K562 (cell line): ENCODE data around the gene IGSF23. TPM values are rescaled to one million over a fixed set of nuclear protein-coding genes. Genes with fewer than 3 reads are reported as not detected.

ENCODE experiments used
- BRF2 ChIP-seq: IDR thresholded peaks from 3 replicates; pipeline ENCODE4 v1.6.1; 2011; ENCODE audit warnings: borderline replicate concordance, mild to moderate bottlenecking; ENCODE audit not compliant: insufficient read length, insufficient read depth
- C11orf30 ChIP-seq: fragments of 450-650 bp; IDR thresholded peaks from 2 replicates; pipeline ENCODE4 v1.6.1; 2016; ENCODE audit warnings: low read depth, mild to moderate bottlenecking
- CHCHD3 ChIP-seq: fragments of 250-450 bp; sonication (Bioruptor Pico); IDR thresholded peaks from 2 replicates; pipeline ENCODE4 v2.1.2; 2022; ENCODE audit warnings: mild to moderate bottlenecking
- E2F6 ChIP-seq, 2 experiments: IDR thresholded peaks; 2 replicates each; pipeline ENCODE4 v1.6.1; 2011; ENCODE audit warnings: borderline replicate concordance in 1 of 2, control low read depth in 1 of 2, low read depth in 1 of 2, low read length in 1 of 2, mild to moderate bottlenecking in 1 of 2, mixed read lengths in 1 of 2, moderate library complexity in 1 of 2; ENCODE audit not compliant: insufficient read depth in 1 of 2, insufficient read length in 1 of 2, poor library complexity in 1 of 2, severe bottlenecking in 1 of 2; ENCODE audit errors: extremely low read depth in 1 of 2
- ILF3 ChIP-seq: fragments of 450-650 bp; IDR thresholded peaks from 2 replicates; pipeline ENCODE4 v1.6.1; 2018; ENCODE audit warnings: antibody characterized with exemption, mild to moderate bottlenecking, moderate library complexity, borderline replicate concordance
- KHSRP ChIP-seq: fragments of 450-650 bp; IDR thresholded peaks from 2 replicates; pipeline ENCODE4 v1.6.1; 2017
- LARP7 ChIP-seq: fragments of 450-650 bp; IDR thresholded peaks from 2 replicates; pipeline ENCODE4 v1.6.1; 2016
- MXD1 ChIP-seq: fragments of 250-450 bp; sonication (Bioruptor Pico); IDR thresholded peaks from 2 replicates; pipeline ENCODE4 v1.8.0; 2021; ENCODE audit warnings: borderline replicate concordance, mild to moderate bottlenecking, moderate library complexity; ENCODE audit not compliant: poor library complexity, severe bottlenecking
- NEUROD1 ChIP-seq: fragments of 150-350 bp; IDR thresholded peaks from 2 replicates; pipeline ENCODE4 v1.6.1; 2014; ENCODE audit warnings: borderline replicate concordance, low read length, low read depth; ENCODE audit not compliant: partially characterized antibody
- RAD51 ChIP-seq: fragments of 450-650 bp; IDR thresholded peaks from 2 replicates; pipeline ENCODE4 v1.7.1; 2016; ENCODE audit warnings: low read depth, mild to moderate bottlenecking, borderline replicate concordance
- RCOR1 ChIP-seq, 2 experiments: IDR thresholded peaks; 2 replicates each; pipeline ENCODE4 v1.6.1; 2012; ENCODE audit warnings: low read depth in 2 of 2, low read length in 2 of 2, borderline replicate concordance in 1 of 2, improper control_type of control experiment in 1 of 2
- SRSF9 ChIP-seq: fragments of 200-400 bp; formaldehyde crosslinking; IDR thresholded peaks from 2 replicates; pipeline ENCODE4 v1.6.1; 2017; ENCODE audit warnings: low read depth, low read length, borderline replicate concordance
- TEAD1 ChIP-seq, 2 experiments: fragments of 450-650 bp in 1 of 2; sonication (generic) in 1 of 2; formaldehyde crosslinking; IDR thresholded peaks; 2 replicates each; pipeline versions ENCODE4 v1.4.0 to v1.8.0; 2020 to 2022; ENCODE audit warnings: mild to moderate bottlenecking in 2 of 2, missing genetic modification reagents in 1 of 2
- TOE1 ChIP-seq, 2 experiments: fragments of 450-650 bp in 1 of 2; sonication (generic) in 1 of 2; formaldehyde crosslinking in 1 of 2; IDR thresholded peaks; 2 replicates each; pipeline versions ENCODE4 v1.7.1 to v1.8.0; 2016 to 2022; ENCODE audit warnings: borderline replicate concordance in 2 of 2, mild to moderate bottlenecking in 2 of 2, antibody characterized with exemption in 1 of 2, inconsistent platforms in 1 of 2, low read depth in 1 of 2, missing genetic modification reagents in 1 of 2, moderate library complexity in 1 of 2
- ZC3H8 ChIP-seq: fragments of 450-650 bp; IDR thresholded peaks from 2 replicates; pipeline ENCODE4 v1.6.1; 2017
- polyA plus RNA-seq, 8 experiments: library from polyadenylated mRNA; depleted of rRNA in 4 of 8; stranded (reverse) in 5 of 8; unstranded in 3 of 8; fragments of >200 nt; fragmentation: Nextera tagmentation in 2 of 8; fragmentation: Illumina TruSeq in 1 of 8; extraction: Ambion mirVana in 2 of 8; extraction: Trizol in 1 of 8; gene quantifications; 2 replicates each; pipeline versions ENCODE4 v1.2.1 to v1.2.3, GENCODE V29; 2011 to 2014; ENCODE audit warnings: inconsistent platforms in 1 of 8, missing spikeins in 1 of 8
- total RNA-seq, 7 experiments: library from RNA; depleted of rRNA in 6 of 7; stranded (reverse); fragments of >200 nt in 6 of 7; fragmentation: Illumina TruSeq in 2 of 7; extraction: Trizol in 2 of 7; gene quantifications; 2 replicates each; pipeline versions ENCODE4 v1.2.1 to v1.2.3, GENCODE V29; 2011 to 2021; ENCODE audit warnings: low replicate concordance in 1 of 7
- TF ChIP-seq, protein P1 (sequence below): fragments of 450-650 bp; formaldehyde crosslinking; IDR thresholded peaks from 2 replicates; pipeline ENCODE4 v1.4.0; 2020; ENCODE audit warnings: mild to moderate bottlenecking, moderate library complexity
- TF ChIP-seq, protein P2 (sequence below): fragments of 450-650 bp; IDR thresholded peaks from 2 replicates; pipeline ENCODE4 v1.6.1; 2016; ENCODE audit warnings: mild to moderate bottlenecking

Gene IGSF23
- total and polyA plus RNA-seq, 9 of the 15 experiments (the other 6 are each of a cell fraction or from before 2014, with no cell fraction given): not detected

- TF ChIP-seq, protein P1, sequence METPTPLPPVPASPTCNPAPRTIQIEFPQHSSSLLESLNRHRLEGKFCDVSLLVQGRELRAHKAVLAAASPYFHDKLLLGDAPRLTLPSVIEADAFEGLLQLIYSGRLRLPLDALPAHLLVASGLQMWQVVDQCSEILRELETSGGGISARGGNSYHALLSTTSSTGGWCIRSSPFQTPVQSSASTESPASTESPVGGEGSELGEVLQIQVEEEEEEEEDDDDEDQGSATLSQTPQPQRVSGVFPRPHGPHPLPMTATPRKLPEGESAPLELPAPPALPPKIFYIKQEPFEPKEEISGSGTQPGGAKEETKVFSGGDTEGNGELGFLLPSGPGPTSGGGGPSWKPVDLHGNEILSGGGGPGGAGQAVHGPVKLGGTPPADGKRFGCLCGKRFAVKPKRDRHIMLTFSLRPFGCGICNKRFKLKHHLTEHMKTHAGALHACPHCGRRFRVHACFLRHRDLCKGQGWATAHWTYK (CRISPR knock-in tag): no peak
- TF ChIP-seq MXD1 (no peak), ZC3H8 (no peak), C11orf30 (peak; percentile 62; the same call in 1 of the 2 replicates), TEAD1 (CRISPR knock-in tag; IDR thresholded peaks at IDR 0.05) (no peak), TOE1 (IDR thresholded peaks at IDR 0.05; ENCODE audit: borderline replicate concordance) (no peak), TOE1 (CRISPR knock-in tag; IDR thresholded peaks at IDR 0.05; ENCODE audit: borderline replicate concordance, low read depth) (no peak), KHSRP (no peak), LARP7 (no peak), RCOR1 (IDR thresholded peaks at IDR 0.05; ENCODE audit: borderline replicate concordance in 1 of 2, low read depth in 2 of 2, low read length in 2 of 2) (0 out of 4 replicates have a peak, but pooled peaks of 1 of the 2 experiments have one; percentile 31), BRF2 (no peak), ILF3 (no peak), SRSF9 (no peak), E2F6 (IDR thresholded peaks at IDR 0.05; ENCODE audit: borderline replicate concordance in 1 of 2, extremely low read depth in 1 of 2, insufficient read depth in 1 of 2, insufficient read length in 1 of 2, low read depth in 1 of 2, low read length in 1 of 2, poor library complexity in 1 of 2, severe bottlenecking in 1 of 2) (no peak), CHCHD3 (CRISPR knock-in tag) (no peak), RAD51 (peak; percentile 42; the same call in 1 of the 2 replicates), NEUROD1 (no peak)
- TF ChIP-seq, protein P2, sequence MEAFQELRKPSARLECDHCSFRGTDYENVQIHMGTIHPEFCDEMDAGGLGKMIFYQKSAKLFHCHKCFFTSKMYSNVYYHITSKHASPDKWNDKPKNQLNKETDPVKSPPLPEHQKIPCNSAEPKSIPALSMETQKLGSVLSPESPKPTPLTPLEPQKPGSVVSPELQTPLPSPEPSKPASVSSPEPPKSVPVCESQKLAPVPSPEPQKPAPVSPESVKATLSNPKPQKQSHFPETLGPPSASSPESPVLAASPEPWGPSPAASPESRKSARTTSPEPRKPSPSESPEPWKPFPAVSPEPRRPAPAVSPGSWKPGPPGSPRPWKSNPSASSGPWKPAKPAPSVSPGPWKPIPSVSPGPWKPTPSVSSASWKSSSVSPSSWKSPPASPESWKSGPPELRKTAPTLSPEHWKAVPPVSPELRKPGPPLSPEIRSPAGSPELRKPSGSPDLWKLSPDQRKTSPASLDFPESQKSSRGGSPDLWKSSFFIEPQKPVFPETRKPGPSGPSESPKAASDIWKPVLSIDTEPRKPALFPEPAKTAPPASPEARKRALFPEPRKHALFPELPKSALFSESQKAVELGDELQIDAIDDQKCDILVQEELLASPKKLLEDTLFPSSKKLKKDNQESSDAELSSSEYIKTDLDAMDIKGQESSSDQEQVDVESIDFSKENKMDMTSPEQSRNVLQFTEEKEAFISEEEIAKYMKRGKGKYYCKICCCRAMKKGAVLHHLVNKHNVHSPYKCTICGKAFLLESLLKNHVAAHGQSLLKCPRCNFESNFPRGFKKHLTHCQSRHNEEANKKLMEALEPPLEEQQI: no peak
These were observed 40.8 kb downstream of the IGSF23 start (continued) for GRCh38 chr19:44653977-44654774.
